ENCODE data around the gene XYLT1.

DNA sequence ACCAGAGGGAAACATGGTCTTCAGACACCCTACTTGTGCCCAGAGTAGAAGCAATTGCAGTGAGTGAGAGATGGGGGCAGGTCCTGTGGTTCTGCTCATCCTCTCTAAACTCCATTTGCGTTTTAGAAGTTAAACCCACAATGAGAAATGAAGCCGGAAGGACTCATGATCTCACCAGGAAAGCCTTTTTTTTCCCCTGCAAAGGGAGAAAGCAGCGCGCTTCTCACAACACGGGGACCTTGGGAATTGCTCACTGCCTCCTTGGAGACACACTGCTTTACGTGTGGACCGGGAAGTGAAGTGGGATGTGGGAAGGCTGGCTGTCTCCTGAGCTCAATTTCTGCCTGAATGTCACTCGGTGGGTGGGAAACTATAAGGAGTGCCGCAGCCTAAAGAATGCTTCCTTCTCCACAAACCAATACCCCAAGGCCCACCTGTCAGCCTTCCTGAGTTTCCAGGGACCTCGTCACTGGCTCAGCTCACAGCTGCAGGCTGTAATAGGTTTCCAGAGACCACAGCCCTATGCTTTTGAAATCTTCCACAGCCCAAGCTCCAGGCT is 365.4 kb downstream of the XYLT1 start:
- no peak for TF ChIP-seq CTCF (IDR thresholded peaks at IDR 0.05; ENCODE audit: low read depth, low read length, poor library complexity, severe bottlenecking)
- TF ChIP-seq EZH2phosphoT487 (IDR thresholded peaks at IDR 0.05; ENCODE audit: borderline replicate concordance, low read length): no peak

Data from DOHH2 (cell line).